ENCODE data around the gene DUSP15. TPM values are rescaled to one million over a fixed set of nuclear protein-coding genes. Genes with fewer than 3 reads are reported as not detected.

The DUSP15 gene
- total and polyA plus RNA-seq, 2 of the 8 experiments (the other 6 are each of a cell fraction or from before 2014, with no cell fraction given): 0.91 to 3.2 TPM

GRCh38 chr20:31846793-31847138 lies 23.6 kb downstream of the DUSP15 start:
- H2BK20ac ChIP-seq (ENCODE audit: low read length): no peak overlapping the region
- no peak overlapping the region for H3K9ac ChIP-seq (replicated peaks in 1 of 4; ENCODE audit: extremely low read depth in 1 of 4, low read depth in 3 of 4, low read length in 3 of 4)
- no peak overlapping the region for H2BK15ac ChIP-seq (ENCODE audit: low read length)
- H4K20me1 ChIP-seq (replicated peaks in 1 of 2; ENCODE audit: control insufficient read depth in 1 of 2, insufficient read depth in 2 of 2, low read length in 2 of 2): no peaks in the 10 kb centered on the region
- FAIRE-seq (no peak), DNase-seq (ENCODE audit: low read depth in 1 of 2, low spot score in 2 of 2) (no peak)
- no peaks in the 10 kb centered on the region for H3K79me2 ChIP-seq (ENCODE audit: control insufficient read depth in 1 of 2, insufficient read depth in 2 of 2, low read length in 2 of 2)
- no peaks in the 10 kb centered on the region for H3K79me1 ChIP-seq (ENCODE audit: low read depth, low read length)
- H3K36me3 ChIP-seq (ENCODE audit: control insufficient read depth in 2 of 4, insufficient read depth in 4 of 4, low read length in 3 of 4): no peaks in the 10 kb centered on the region
- no peak overlapping the region for H4K91ac ChIP-seq (replicated peaks; ENCODE audit: insufficient read length, low read length)
- H2BK5ac ChIP-seq (ENCODE audit: low read depth, low read length): no peak overlapping the region
- no peak overlapping the region for H3K27ac ChIP-seq (ENCODE audit: low read depth, low read length)
- H3K4me2 ChIP-seq (ENCODE audit: insufficient read depth in 1 of 2, low read depth in 2 of 2, low read length in 2 of 2): no peak overlapping the region
- peaks cover 4 to 28% (median 24%) of the 10 kb centered on the region in 4 experiments; a peak in 6 of 7 replicates for H3K4me1 ChIP-seq (replicated peaks in 1 of 4; ENCODE audit: control insufficient read depth in 3 of 4, insufficient read depth in 4 of 4, low read length in 3 of 4)
- POLR2A ChIA-PET (ENCODE audit: partially characterized antibody): interaction anchor here (1.1 kb wide), 1 partner anchor 23 kb away, joined by 3 read pairs; no protein-coding TSS in a partner anchor
- no peak overlapping the region for H3K56ac ChIP-seq (replicated peaks; ENCODE audit: insufficient read length, low read depth, low read length)
- H4K8ac ChIP-seq (ENCODE audit: extremely low read depth, insufficient read depth, low read length): no peak overlapping the region
- H2AK5ac ChIP-seq (ENCODE audit: low read depth, low read length): no peak overlapping the region
- CTCF ChIA-PET (ENCODE audit: partially characterized antibody): interaction anchor here (0.6 to 8.3 kb wide), 51 partner anchors 8 to 819 kb away, joined by 3 to 111 read pairs (median 4); partner anchors contain the start of genes HCK, MYLK2 and PDRG1
- WGBS, 2 experiments (ENCODE audit: extremely low coverage in 1 of 2, insufficient coverage in 1 of 2, insufficient read length in 1 of 2, insufficient replicate concordance in 2 of 2, low coverage in 1 of 2, low lambda C conversion rate in 2 of 2, missing lambda C conversion rate in 1 of 2): 80% methylated on average over 3 of the region's 3 CpGs; no CpG with 5 or more reads in 1 of the 2 experiments
- no peak overlapping the region; the same call in 1 of the 2 replicates for H2BK12ac ChIP-seq (ENCODE audit: low read depth, low read length)
- H2AFZ ChIP-seq (ENCODE audit: low read length): no peak overlapping the region
- peaks cover 5 to 35% (median 25%) of the 10 kb centered on the region in 4 experiments for H3K27me3 ChIP-seq (replicated peaks in 1 of 4; ENCODE audit: control insufficient read depth in 3 of 4, extremely low read depth in 1 of 4, insufficient read depth in 3 of 4, low read length in 3 of 4)
- no peak overlapping the region for H3K14ac ChIP-seq (ENCODE audit: insufficient read length)
- H3K18ac ChIP-seq (ENCODE audit: extremely low read depth, low read length): no peak overlapping the region
- no peak overlapping the region for H3K23ac ChIP-seq (ENCODE audit: insufficient read length)
- TF ChIP-seq TEAD4 (IDR thresholded peaks at IDR 0.05; ENCODE audit: low read depth, low read length) (no peak), JUN (IDR thresholded peaks at IDR 0.05; ENCODE audit: low read depth, low read length) (no peak), TCF12 (IDR thresholded peaks at IDR 0.05; ENCODE audit: low read depth, low read length) (no peak), CTCF (IDR thresholded peaks at IDR 0.05; ENCODE audit: control extremely low read depth in 1 of 3, insufficient read depth in 1 of 3, low read depth in 1 of 3, low read length in 3 of 3) (no peak), TAF7 (optimal IDR thresholded peaks at IDR 0.05; ENCODE audit: borderline replicate concordance, low read depth, low read length) (no peak), SUZ12 (IDR thresholded peaks at IDR 0.05; ENCODE audit: low read length) (no peak), CBX8 (IDR thresholded peaks at IDR 0.05; ENCODE audit: borderline replicate concordance, low read depth, low read length) (no peak), EZH2 (IDR thresholded peaks at IDR 0.05; ENCODE audit: low read depth, low read length, severe bottlenecking) (no peak), KDM5A (IDR thresholded peaks at IDR 0.05; ENCODE audit: low read length) (no peak)
- peaks cover 4% of the 10 kb centered on the region for H3K23me2 ChIP-seq (ENCODE audit: low read depth, low read length)
- no peak overlapping the region for H4K5ac ChIP-seq (ENCODE audit: insufficient read length, low read depth, low read length)
- H3K4ac ChIP-seq (replicated peaks; ENCODE audit: insufficient read length, low read depth, low read length): no peak overlapping the region
- no peak overlapping the region for H3K4me3 ChIP-seq (ENCODE audit: extremely low read depth in 1 of 4, insufficient read depth in 2 of 4, low read depth in 3 of 4, low read length in 4 of 4)
- H3K9me3 ChIP-seq (ENCODE audit: insufficient read depth in 2 of 2, low read depth in 1 of 2, low read length in 1 of 2): no peaks in the 10 kb centered on the region
- no peak overlapping the region for H2BK120ac ChIP-seq (replicated peaks; ENCODE audit: low read depth, low read length)

All from H1 (cell line).